HG03280 (cell line): ENCODE measurements around the gene CAPN5.
"Not testable (repeated sequence)": the region's sequence is repeated elsewhere in the genome, so short reads cannot be mapped to it uniquely, and the experiment has no call there.

ENCODE experiments used
- ATAC-seq: cut with Tn5 transposase; IDR thresholded peaks from one replicate; pipeline ENCODE4 v1.9.1; 2021; ENCODE audit warnings: mild to moderate bottlenecking, moderate library complexity; ENCODE audit not compliant: unreplicated experiment

Gene CAPN5

GRCh38 chr11:77066229-77067042 is at the start of gene CAPN5:
TSS of gene CAPN5 (plus strand) at chr11:77066971. CDS start at chr11:77084887, 17,916 bp downstream.
- peak; percentile 86 for ATAC-seq

- ATAC-seq: not testable (repeated sequence)
Measured at GRCh38 chr11:77018396-77018924, 48.3 kb upstream of the CAPN5 start.

- ATAC-seq: no peak
Measured at GRCh38 chr11:77019976-77020595, 46.7 kb upstream of the CAPN5 start.

GRCh38 chr11:77020734-77021133 is 46.0 kb upstream of the CAPN5 start:
- no peak for ATAC-seq

GRCh38 chr11:77024745-77025144 is 42.0 kb upstream of the CAPN5 start:
- ATAC-seq: no peak

- no peak for ATAC-seq
Measured at GRCh38 chr11:77026221-77026620, 40.5 kb upstream of the CAPN5 start.

GRCh38 chr11:77026743-77027142 is 40.0 kb upstream of the CAPN5 start:
- no peak for ATAC-seq

- ATAC-seq: no peak
Measured at GRCh38 chr11:77027275-77027674, 39.5 kb upstream of the CAPN5 start.

- no peak for ATAC-seq
Measured at GRCh38 chr11:77029829-77030228, 36.9 kb upstream of the CAPN5 start.

GRCh38 chr11:77030834-77031414 is 35.8 kb upstream of the CAPN5 start:
- no peak for ATAC-seq

GRCh38 chr11:77031599-77031998 is 35.2 kb upstream of the CAPN5 start:
- no peak for ATAC-seq

- ATAC-seq: no peak
Measured at GRCh38 chr11:77035039-77035438, 31.7 kb upstream of the CAPN5 start.

GRCh38 chr11:77035580-77035979 is 31.2 kb upstream of the CAPN5 start:
- no peak for ATAC-seq

GRCh38 chr11:77036398-77036797 is 30.4 kb upstream of the CAPN5 start:
- no peak for ATAC-seq

- ATAC-seq: no peak
Measured at GRCh38 chr11:77037057-77037456, 29.7 kb upstream of the CAPN5 start.

GRCh38 chr11:77038029-77038824 is 28.5 kb upstream of the CAPN5 start:
- ATAC-seq: no peak

- no peak for ATAC-seq
Measured at GRCh38 chr11:77038825-77039326, 27.9 kb upstream of the CAPN5 start.

- ATAC-seq: no peak
Measured at GRCh38 chr11:77039491-77040400, 27.0 kb upstream of the CAPN5 start.

GRCh38 chr11:77040401-77040777 is 26.4 kb upstream of the CAPN5 start:
- no peak for ATAC-seq

- ATAC-seq: no peak
Measured at GRCh38 chr11:77040889-77041288, 25.9 kb upstream of the CAPN5 start.
